C4-2B (cell line): ENCODE results near the gene PBRM1.

Experiments
- ZFX ChIP-seq: fragments of 450-650 bp; IDR thresholded peaks from 2 replicates; pipeline ENCODE4 v1.6.1; 2017
- TF ChIP-seq, protein P1 (sequence below): fragments of 450-650 bp; conservative IDR thresholded peaks from 2 replicates; pipeline ENCODE4 v1.5.1; 2017; ENCODE audit warnings: mild to moderate bottlenecking

DNA sequence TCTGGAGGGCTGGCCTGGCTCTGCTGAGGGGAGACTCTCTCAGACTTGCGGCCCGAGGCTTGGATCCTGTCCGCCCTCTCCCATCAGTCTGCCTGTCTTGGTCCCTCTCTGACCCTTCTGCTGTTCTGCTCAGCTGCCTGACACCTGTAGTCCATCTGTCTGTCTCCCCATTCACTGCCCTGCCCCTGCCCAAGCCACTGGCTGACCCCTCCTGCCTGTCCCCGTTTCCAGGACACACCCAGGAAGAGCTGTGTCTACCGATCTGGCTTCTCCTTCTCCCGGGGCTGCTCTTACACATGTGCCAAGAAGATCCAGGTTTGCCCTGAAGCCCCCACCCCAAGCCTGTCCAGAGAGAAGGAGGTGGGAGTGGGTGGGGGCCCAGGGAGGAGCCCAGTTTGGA, 170.5 kb downstream of the PBRM1 start:
- TF ChIP-seq, protein P1, sequence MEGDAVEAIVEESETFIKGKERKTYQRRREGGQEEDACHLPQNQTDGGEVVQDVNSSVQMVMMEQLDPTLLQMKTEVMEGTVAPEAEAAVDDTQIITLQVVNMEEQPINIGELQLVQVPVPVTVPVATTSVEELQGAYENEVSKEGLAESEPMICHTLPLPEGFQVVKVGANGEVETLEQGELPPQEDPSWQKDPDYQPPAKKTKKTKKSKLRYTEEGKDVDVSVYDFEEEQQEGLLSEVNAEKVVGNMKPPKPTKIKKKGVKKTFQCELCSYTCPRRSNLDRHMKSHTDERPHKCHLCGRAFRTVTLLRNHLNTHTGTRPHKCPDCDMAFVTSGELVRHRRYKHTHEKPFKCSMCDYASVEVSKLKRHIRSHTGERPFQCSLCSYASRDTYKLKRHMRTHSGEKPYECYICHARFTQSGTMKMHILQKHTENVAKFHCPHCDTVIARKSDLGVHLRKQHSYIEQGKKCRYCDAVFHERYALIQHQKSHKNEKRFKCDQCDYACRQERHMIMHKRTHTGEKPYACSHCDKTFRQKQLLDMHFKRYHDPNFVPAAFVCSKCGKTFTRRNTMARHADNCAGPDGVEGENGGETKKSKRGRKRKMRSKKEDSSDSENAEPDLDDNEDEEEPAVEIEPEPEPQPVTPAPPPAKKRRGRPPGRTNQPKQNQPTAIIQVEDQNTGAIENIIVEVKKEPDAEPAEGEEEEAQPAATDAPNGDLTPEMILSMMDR: no peak
- no peak for TF ChIP-seq ZFX
